ENCODE data around the gene SLC37A1.

DNA sequence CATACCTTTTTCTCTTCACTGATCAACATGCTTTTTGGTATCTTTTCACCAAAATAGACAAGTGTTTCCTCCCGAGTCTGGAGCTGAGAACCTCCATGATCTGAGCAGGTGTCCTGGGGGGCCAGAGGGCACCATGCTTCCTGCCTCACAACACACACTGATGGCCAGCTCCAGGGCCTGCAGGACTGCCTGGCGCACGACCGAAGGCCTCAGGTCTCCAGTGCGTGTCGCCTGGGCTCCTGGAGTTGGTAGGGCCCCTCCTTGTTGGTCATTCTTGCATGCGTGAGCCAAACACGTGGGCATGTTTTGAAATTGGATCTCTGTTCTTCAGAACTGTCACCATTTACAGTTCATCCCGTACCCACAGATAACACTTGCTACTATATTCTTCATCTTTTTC lies 64.4 kb downstream of the SLC37A1 start:
- TF ChIP-seq, protein P1, sequence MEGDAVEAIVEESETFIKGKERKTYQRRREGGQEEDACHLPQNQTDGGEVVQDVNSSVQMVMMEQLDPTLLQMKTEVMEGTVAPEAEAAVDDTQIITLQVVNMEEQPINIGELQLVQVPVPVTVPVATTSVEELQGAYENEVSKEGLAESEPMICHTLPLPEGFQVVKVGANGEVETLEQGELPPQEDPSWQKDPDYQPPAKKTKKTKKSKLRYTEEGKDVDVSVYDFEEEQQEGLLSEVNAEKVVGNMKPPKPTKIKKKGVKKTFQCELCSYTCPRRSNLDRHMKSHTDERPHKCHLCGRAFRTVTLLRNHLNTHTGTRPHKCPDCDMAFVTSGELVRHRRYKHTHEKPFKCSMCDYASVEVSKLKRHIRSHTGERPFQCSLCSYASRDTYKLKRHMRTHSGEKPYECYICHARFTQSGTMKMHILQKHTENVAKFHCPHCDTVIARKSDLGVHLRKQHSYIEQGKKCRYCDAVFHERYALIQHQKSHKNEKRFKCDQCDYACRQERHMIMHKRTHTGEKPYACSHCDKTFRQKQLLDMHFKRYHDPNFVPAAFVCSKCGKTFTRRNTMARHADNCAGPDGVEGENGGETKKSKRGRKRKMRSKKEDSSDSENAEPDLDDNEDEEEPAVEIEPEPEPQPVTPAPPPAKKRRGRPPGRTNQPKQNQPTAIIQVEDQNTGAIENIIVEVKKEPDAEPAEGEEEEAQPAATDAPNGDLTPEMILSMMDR (IDR thresholded peaks at IDR 0.05), result no peak
- TF ChIP-seq POLR2A (IDR thresholded peaks at IDR 0.05), result no peak
